Transverse colon (tissue), 4 donors: ENCODE measurements around the gene UNC13C.

ENCODE experiments used
- CTCF ChIP-seq, 5 experiments: fragments of 200-600 bp in 3 of 5; fragments of 450-650 bp in 2 of 5; sonication (generic) in 3 of 5; IDR thresholded peaks; 1 replicate in 2 of 5; 2 replicates in 3 of 5; pipeline ENCODE4 v1.5.1; 2016 to 2017; ENCODE audit warnings: antibody characterized with exemption in 5 of 5, inconsistent platforms in 3 of 5, mild to moderate bottlenecking in 2 of 5, moderate library complexity in 1 of 5
- EP300 ChIP-seq: sonication (generic); formaldehyde crosslinking; IDR thresholded peaks from one replicate; pipeline ENCODE4 v1.6.1; 2017; ENCODE audit warnings: antibody characterized with exemption, low read depth
- POLR2A ChIP-seq: fragments of 450-650 bp; IDR thresholded peaks from one replicate; pipeline ENCODE4 v1.6.1; 2016; ENCODE audit warnings: antibody characterized with exemption, mild to moderate bottlenecking, moderate library complexity
- POLR2AphosphoS5 ChIP-seq, 3 donors: sonication (generic); formaldehyde crosslinking; IDR thresholded peaks; one replicate each; pipeline ENCODE4 v1.6.1; 2016; ENCODE audit warnings: antibody characterized with exemption in 3 of 3

- TF ChIP-seq POLR2A = no peak
- TF ChIP-seq CTCF (IDR thresholded peaks at IDR 0.05) = no peak
- no peak for TF ChIP-seq POLR2AphosphoS5 (IDR thresholded peaks at IDR 0.05)
- TF ChIP-seq EP300 = no peak
These were observed 581.3 kb downstream of the UNC13C start for GRCh38 chr15:54559405-54560069.
